Kidney capillary endothelial cell (primary cell): ENCODE results near the gene CLDN25.
A peak's percentile ranks its signal among the peaks of the same experiment; 100 is the strongest.
"Not testable (repeated sequence)": the region's sequence is repeated elsewhere in the genome, so short reads cannot be mapped to it uniquely, and the experiment has no call there.

ENCODE experiments used
- DNase-seq: peaks from one replicate; pipeline ENCODE4 v3.0.0-alpha.2; 2018; ENCODE audit warnings: low spot score

The CLDN25 gene

GRCh38 chr11:113779496-113779895, at the start of gene CLDN25:
Gene CLDN25, plus strand, starts transcription at chr11:113779796. Its CDS starts 0 bp downstream, at chr11:113779796.
- no peak for DNase-seq

DNA sequence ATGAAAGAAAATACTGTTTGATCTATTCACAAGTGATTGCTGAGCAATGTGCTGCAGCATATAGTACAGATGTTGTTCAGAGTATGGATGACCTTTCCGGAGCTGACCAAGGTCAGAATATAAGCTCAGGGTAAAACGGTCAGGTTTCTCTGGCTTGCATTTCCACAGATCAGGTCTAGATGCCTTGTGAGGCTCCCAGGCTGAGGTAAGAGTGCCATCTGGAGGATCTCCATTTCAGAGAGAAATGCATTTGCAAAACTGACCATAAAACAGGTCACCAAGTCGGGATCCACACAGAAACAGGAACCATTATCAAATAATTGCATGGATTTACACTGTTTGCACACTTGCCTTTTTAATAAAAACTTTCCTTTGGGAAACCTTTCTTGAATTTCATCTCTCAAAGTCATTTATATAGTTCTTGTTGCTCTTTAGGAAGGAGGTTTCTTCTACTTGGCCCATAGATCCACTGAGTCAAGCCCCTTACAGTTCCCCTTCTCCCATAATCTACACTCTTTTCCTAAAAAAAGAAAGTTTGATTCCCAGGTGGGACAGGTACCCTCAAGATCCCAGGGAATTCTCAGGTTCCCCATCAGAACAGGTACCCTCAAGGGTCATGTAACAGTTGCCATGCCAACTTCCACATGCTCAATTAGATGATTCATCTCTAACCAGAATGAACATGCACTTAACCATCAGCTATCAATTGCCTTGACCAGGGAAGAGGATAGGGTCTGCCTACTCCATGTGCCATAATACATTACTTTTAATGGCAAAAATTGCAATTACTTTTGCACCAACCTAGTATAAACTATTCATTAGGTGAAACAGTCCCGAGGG, 48.5 kb upstream of the CLDN25 start:
- DNase-seq: no peak

GRCh38 chr11:113732092-113732491, 47.5 kb upstream of the CLDN25 start:
- DNase-seq: no peak

GRCh38 chr11:113736323-113736722, 43.3 kb upstream of the CLDN25 start:
- DNase-seq: no peak

DNA sequence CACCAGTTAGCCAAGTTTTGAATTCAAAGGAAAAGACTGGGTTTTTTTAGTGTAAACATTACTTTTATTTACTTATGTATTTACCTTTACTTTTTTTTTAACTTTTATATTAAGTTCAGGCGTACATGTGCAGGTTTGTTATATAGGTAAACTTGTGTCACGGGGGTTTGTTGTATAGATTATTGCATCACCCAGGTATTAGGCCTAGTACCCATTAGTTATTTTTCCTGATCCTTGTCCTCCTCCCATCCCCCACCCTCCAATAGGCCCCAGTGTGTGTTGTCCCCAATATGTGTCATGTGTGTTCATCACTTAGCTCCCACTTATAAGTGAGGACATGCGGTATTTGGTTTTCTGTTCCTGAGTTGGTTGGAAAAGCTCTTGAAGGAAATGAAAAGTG, 26.7 kb upstream of the CLDN25 start:
- no peak for DNase-seq

DNA sequence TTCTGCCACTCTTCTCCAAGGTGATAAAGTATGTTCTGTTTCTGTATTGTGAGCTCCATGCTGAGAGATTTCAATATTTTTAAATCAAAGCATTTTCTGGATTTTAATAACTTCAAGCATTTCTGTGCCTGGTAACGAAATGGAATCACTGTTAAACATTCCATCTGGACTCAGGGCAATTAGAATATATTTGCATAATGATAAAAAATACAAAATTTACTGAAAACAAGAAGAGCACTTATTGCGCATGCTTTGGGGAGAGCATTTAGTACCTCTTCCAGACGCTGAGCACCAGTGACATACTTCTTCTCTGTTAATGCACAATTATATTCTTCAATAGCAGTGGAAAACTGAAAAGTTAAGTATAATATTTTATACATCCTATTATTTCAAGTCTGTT, 19.4 kb upstream of the CLDN25 start:
- DNase-seq: no peak

DNA sequence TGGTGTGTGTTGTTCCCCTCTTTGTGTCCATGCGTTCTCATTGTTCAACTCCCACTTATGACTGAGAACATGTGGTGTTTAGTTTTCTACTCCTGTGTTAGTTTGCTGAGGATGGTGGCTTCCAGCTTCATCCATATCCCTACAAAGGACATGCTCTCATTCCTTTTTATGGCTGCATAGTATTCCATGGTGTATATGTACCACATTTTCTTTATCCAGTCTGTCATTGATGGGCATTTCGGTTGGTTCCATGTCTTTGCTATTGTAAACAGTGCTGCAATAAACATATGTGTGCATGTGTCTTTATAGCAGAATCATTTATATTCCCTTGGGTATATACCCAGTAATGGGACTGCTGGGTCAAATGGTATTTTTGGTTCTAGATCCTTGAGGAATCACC, 16.6 kb upstream of the CLDN25 start:
- not testable (repeated sequence) for DNase-seq

DNA sequence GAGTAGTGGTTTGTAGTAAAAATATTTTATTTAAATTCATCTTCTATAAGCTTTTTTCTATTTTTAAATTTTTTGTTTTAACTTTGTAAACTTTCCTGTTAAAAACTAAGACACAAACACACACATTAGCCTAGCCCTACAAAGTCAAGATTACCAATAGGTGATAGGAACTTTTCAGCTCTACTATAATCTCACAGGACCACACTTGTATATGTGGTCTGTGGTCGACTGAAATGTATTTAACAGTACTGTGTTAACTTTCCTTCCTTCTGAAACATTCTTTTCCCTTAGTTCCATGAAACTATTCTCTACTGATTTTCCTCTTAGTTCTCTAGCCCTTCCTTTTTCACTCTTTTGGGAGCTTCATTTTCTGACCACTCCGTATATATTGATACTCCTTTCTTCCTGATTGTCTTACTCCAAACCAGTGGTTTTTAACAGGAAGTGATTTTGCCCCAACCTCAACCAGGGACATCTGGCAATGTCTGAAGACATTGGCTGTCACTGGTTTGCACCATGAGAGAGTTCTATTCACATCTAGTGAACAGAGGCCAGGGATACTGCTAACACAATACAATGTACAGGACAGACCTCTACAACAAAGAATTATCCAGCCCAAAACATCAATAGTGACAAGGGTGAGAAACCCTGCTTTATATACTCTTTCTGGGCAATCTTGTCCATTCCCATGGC, 14.9 kb upstream of the CLDN25 start:
- no peak for DNase-seq

- DNase-seq: no peak
Observed at GRCh38 chr11:113771964-113772363, 7.6 kb upstream of the CLDN25 start.

- DNase-seq: peak; percentile 23
Observed at GRCh38 chr11:113773092-113773415, 6.5 kb upstream of the CLDN25 start.

DNA sequence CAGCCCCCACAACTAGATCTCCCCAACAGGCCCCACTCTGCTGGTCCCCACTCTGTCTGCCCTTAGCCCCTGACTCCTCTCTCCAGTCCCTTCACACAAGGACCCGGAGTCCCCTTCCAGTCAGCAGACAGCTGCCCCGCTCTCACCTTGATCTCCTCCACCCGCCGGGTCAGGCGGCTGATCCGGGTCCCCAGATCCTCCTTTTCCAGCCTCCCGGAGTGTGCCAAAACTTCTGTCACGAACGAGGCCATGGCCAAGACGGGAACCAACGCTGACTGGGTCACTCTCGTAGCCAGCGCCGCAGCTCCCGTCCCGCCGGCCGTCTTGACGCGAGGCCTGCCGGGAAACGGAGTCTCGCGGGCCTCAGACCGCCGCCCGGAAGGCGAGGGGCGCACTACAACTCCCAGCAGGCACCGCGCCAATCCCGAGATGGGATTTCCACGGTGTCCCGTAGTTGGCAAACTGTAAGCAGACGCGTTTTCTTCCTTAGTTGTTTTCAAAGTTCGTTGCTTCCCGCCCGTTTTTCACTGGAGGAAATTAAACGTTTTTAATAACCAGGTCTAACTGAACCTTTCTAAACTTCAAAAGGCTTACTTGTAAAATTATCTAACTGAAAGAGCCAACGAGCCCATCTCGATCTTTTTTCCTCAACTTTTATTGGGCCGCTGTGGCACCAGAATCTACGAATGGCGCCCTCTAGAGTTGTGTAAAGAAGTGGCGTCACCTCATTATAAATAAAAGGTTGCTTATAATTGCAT, 6.0 kb upstream of the CLDN25 start, which contains the start of gene ZW10:
TSS of gene ZW10 (minus strand) at position 277 of the 758 bp plus-strand sequence. CDS start at position 251, 26 bp downstream.
- DNase-seq: peak; percentile 96

- DNase-seq: no peak
Observed at GRCh38 chr11:113774174-113774503, 5.5 kb upstream of the CLDN25 start.

GRCh38 chr11:113778111-113778910, 1.3 kb upstream of the CLDN25 start:
- DNase-seq: peak; percentile 73

DNA sequence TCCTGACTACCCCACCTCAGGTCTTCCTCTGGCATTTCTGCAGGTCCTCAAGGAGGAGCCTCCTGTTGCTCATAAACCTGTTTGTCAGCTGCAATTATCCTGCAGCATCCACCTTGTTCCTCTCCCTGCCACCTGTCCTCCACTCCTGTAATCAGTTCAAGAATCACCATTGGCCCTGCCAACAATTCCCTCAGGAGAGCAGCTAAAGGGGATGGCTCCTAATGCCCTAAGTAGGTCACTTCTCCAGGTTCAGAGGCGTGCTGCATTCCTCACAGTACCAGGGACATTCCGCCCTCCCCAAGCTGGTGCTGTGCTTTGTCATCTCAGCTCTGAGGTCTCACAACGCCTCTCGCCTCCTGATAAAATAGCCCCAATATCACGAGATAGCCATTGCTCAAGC, 2.1 kb downstream of the CLDN25 start:
- DNase-seq: no peak

GRCh38 chr11:113782134-113782533, 2.5 kb downstream of the CLDN25 start:
- DNase-seq: no peak

DNA sequence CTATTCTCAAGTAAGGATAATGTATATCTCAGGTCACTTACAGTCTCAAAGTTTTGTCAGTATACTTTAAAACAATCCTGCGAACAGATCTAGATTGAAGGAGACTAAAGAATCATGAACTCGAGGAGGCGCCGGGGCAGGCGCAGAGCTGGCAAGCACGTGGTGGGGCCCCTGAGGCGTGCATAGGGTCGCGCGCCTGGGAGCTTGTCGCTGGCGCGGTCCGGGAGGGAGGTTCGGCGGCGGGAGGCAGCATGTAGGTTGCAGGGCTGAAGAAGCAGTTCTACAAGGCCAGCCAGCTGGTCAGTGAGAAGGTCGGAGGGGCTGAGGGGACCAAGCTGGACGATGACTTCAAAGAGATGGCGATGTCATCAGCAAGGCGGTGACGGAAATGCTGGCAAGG, 9.4 kb downstream of the CLDN25 start:
- not testable (repeated sequence) for DNase-seq

DNA sequence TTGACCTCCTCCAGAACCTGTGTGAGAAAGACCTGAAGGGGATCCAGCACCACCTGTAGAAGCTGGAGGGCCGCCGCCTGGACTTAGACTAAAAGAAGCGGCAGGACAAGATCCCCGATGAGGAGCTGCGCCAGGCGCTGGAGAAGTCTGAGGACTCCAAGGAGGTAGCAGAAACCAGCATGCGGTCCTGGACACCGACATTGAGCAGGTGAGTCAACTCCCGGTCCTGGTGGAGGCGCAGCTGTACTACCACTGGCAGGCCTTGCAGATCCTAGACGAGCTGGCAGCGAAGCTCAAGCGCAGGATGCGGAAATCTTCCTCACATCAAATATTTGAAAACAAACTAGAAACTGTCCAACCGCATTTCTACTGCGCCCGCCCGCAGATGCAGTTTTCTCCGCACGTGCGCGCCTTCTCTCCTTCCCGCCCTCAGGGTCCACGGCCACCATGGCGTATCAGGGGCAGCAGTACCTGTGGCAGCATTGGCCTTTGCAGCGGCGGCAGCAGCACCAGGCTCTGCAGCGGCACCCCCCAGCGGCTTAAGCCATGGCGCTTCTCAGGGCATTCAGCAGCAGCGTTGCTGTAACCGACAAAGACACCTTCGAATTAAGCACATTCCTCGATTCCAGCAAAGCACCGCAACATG, 10.2 kb downstream of the CLDN25 start:
- DNase-seq: no peak

DNA sequence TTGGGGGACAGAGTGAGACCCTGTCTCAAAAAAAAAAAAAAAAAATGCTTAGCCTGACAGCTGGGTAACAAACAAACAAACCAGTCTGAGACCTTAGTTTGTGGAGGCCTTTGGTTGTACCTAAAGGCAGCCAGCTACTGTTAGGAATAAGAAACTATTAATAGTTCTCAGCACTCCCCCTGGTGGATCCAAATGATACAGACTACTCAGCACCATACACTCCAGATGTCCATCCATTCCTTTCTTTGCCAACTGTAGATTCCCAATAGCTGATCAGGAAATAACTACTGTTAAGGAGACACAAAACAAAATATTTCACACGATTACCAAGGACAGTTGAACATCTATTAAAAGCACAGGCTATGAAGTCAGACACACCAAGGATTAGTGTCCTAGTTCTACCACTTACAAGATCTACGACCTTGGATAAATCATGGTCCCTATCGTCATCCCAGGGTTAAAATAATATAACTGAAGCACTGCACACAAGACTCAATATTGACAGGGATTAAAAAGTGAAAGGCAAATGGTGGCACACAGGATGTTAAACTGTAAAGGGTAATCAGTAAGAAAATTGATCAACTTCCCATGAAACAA, 17.2 kb downstream of the CLDN25 start:
- peak; percentile 30 for DNase-seq

- no peak for DNase-seq
Observed at GRCh38 chr11:113802621-113803020, 23.0 kb downstream of the CLDN25 start.

- DNase-seq: no peak
Observed at GRCh38 chr11:113805640-113806039, 26.0 kb downstream of the CLDN25 start.

GRCh38 chr11:113806406-113806805, 26.8 kb downstream of the CLDN25 start:
- DNase-seq: peak; percentile 16
